Measurements from ENCODE around the gene MDGA2.

The MDGA2 gene

DNA sequence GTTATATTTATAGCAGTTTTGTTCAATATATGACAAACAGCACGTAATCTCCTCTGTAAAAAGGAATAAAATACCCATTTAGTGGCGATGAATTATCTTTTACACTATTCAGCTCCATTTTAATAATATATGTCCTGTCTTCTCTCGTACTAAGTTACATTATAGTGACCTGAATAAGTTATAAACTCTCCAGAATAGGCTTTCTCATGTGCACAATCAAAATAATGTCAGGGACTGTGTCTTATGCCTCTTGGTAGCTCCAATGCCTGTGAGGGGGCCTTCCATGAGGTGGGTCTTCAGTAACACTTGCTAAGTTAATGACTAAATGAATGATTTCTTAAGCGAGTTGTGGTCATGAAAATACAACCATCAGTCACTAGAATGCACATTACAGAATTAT, 150.9 kb downstream of the MDGA2 start:
- no peak for TF ChIP-seq CTCF (IDR thresholded peaks at IDR 0.05; ENCODE audit: control extremely low read depth, extremely low read depth, low read depth, missing control alignments)
- no peak for DNase-seq (ENCODE audit: extremely low spot score)
- POLR2A ChIA-PET = no interaction called here
- CTCF ChIA-PET = no interaction called here

DNA sequence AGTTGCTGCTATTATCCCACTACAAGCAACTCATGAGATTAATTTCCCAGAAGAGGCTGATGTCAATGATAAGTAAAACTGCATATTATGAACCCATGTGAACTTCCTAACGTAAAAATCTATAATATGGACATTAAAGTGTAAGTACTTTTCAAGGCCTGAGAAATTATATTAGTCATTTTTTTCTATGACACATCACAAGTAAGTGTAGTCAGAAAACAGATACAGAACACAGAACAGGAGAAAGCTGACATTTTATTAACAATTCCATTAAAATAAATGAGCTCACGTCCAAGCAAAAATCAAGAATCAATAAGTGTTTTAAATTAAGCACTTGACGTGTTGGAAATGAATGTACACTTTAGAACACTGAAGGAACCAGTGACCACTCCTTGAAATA, 155.0 kb downstream of the MDGA2 start:
- DNase-seq (ENCODE audit: extremely low spot score) = no peak
- POLR2A ChIA-PET = no interaction called here
- no peak for TF ChIP-seq CTCF (IDR thresholded peaks at IDR 0.05; ENCODE audit: control extremely low read depth, extremely low read depth, low read depth, missing control alignments)
- CTCF ChIA-PET = interaction anchor here (1.3 kb wide), 1 partner anchor 8 kb away, joined by 3 read pairs; no protein-coding TSS in a partner anchor

- no peak for DNase-seq (ENCODE audit: extremely low spot score)
- POLR2A ChIA-PET = no interaction called here
- TF ChIP-seq CTCF (IDR thresholded peaks at IDR 0.05; ENCODE audit: control extremely low read depth, extremely low read depth, low read depth, missing control alignments) = no peak
- CTCF ChIA-PET = no interaction called here
These were observed 163.6 kb downstream of the MDGA2 start for GRCh38 chr14:47511829-47512228.

GRCh38 chr14:47509957-47510356, 165.4 kb downstream of the MDGA2 start:
- CTCF ChIA-PET = interaction anchor here (1.2 kb wide), 1 partner anchor 24 kb away, joined by 3 read pairs; no protein-coding TSS in a partner anchor
- no peak for DNase-seq (ENCODE audit: extremely low spot score)
- TF ChIP-seq CTCF (IDR thresholded peaks at IDR 0.05; ENCODE audit: control extremely low read depth, extremely low read depth, low read depth, missing control alignments) = no peak
- POLR2A ChIA-PET = no interaction called here

GRCh38 chr14:47507861-47508260, 167.5 kb downstream of the MDGA2 start:
- no peak for DNase-seq (ENCODE audit: extremely low spot score)
- CTCF ChIA-PET = interaction anchor here (2.8 kb wide), 1 partner anchor 9 kb away, joined by 8 read pairs; no protein-coding TSS in a partner anchor
- POLR2A ChIA-PET = no interaction called here
- no peak for TF ChIP-seq CTCF (IDR thresholded peaks at IDR 0.05; ENCODE audit: control extremely low read depth, extremely low read depth, low read depth, missing control alignments)

DNA sequence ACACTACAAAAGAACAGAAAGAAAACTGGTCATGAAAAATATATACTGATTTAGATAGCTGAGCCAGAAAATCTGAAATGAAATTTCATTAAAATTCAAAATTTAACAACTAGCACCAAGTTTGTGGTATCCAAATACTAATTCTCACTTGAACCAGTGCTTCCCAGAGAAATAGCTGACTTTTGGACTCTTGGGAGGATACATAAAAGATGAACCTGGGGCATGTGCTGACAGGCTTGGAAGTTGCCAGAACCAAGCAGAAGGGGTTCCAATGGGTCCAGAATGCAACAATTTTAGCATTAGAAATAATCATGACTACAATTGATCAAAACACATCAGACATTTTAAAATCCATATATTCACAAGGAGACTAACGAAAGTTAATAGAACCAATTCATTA, 175.0 kb downstream of the MDGA2 start:
- POLR2A ChIA-PET = no interaction called here
- TF ChIP-seq CTCF (IDR thresholded peaks at IDR 0.05; ENCODE audit: control extremely low read depth, extremely low read depth, low read depth, missing control alignments) = no peak
- CTCF ChIA-PET = interaction anchor here (1.9 kb wide), 1 partner anchor 19 kb away, joined by 4 read pairs; no protein-coding TSS in a partner anchor
- DNase-seq (ENCODE audit: extremely low spot score) = no peak

DNA sequence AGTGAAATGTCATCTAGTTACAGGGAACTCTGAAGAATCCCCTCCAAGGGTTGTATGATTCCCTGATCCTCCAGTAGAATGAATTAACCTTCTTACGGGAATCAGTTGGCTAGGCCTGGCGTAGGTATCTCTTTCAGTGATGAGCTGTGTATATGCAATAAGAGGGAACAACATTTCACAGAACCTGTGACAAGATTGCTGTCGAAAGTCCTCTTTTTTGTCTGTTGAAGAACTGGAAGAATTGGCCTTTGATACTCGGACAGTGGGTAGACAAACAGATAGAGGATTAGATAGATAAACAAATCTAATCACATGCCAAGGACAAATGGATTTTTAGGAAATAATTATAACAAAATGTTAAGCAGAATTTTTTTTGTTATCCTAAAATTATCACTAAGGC, 184.6 kb downstream of the MDGA2 start:
- POLR2A ChIA-PET = no interaction called here

More for the DNA sequence above, 184.6 kb downstream of the MDGA2 start:
- DNase-seq (ENCODE audit: extremely low spot score) = no peak
- CTCF ChIA-PET = no interaction called here
- no peak for TF ChIP-seq CTCF (IDR thresholded peaks at IDR 0.05; ENCODE audit: control extremely low read depth, extremely low read depth, low read depth, missing control alignments)

All from GM10248 (cell line).